GM19099 (cell line): ENCODE results near the gene TLX3.

Experiments
- POLR2A ChIP-seq: IDR thresholded peaks from 3 replicates; pipeline ENCODE4 v1.6.1; 2011; ENCODE audit warnings: low read depth; ENCODE audit not compliant: insufficient read length; ENCODE audit errors: extremely low read depth

The TLX3 gene

GRCh38 chr5:171312129-171312974, 3.3 kb downstream of the TLX3 start:
- TF ChIP-seq POLR2A, result no peak

GRCh38 chr5:171313481-171314206, 4.6 kb downstream of the TLX3 start:
- TF ChIP-seq POLR2A, result no peak

GRCh38 chr5:171314728-171315385, 5.8 kb downstream of the TLX3 start:
- no peak for TF ChIP-seq POLR2A

GRCh38 chr5:171315386-171315891, 6.4 kb downstream of the TLX3 start:
- TF ChIP-seq POLR2A, result no peak

GRCh38 chr5:171315925-171316257, 6.8 kb downstream of the TLX3 start:
- TF ChIP-seq POLR2A, result no peak

- TF ChIP-seq POLR2A, result no peak
Measured at GRCh38 chr5:171316258-171317121, 7.4 kb downstream of the TLX3 start.

GRCh38 chr5:171317230-171317629, 8.2 kb downstream of the TLX3 start:
- TF ChIP-seq POLR2A, result no peak

- TF ChIP-seq POLR2A, result no peak
Measured at GRCh38 chr5:171318026-171318425, 9.0 kb downstream of the TLX3 start.

- TF ChIP-seq POLR2A, result no peak
Measured at GRCh38 chr5:171321447-171321846, 12.4 kb downstream of the TLX3 start.

- no peak for TF ChIP-seq POLR2A
Measured at GRCh38 chr5:171322527-171322926, 13.5 kb downstream of the TLX3 start.

GRCh38 chr5:171323007-171323406, 14.0 kb downstream of the TLX3 start:
- no peak for TF ChIP-seq POLR2A

- TF ChIP-seq POLR2A, result no peak
Measured at GRCh38 chr5:171323806-171324632, 15.0 kb downstream of the TLX3 start.

- TF ChIP-seq POLR2A, result no peak
Measured at GRCh38 chr5:171330021-171330420, 21.0 kb downstream of the TLX3 start.

- no peak for TF ChIP-seq POLR2A
Measured at GRCh38 chr5:171335616-171336015, 26.6 kb downstream of the TLX3 start.
